ENCODE data around the gene SEPHS2. TPM values are rescaled to one million over a fixed set of nuclear protein-coding genes. Genes with fewer than 3 reads are reported as not detected.

Gene SEPHS2
- total RNA-seq, 1 experiment from 2014 or later = 52.6 TPM

DNA sequence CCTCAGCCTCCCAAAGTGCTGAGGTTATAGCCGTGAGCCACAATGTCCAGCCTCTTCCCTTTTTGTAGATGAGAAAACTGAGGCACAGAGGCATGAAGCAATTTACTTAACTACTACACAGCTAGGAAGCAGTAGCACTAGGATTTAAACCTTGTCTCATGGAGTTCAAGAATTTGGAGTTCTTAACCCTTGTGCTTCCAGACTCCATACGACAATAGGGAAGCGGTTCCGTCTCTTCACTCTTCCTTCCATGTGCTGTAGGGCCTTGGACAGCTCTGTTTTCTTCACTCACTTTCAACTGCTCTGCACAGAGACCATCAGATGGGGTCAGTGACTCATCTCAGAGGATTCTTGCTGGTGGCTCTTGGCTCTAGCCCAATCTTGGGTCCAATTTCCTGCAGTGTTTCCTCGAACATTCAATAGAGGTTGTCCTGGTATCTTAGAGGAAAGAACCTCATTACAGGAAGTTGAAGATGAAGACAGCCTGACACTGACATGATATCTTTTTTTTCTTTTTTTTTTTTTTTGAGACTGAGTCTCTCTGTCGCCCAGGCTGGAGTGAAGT lies 46.2 kb upstream of the SEPHS2 start:
- Histone ChIP-seq H2AK5ac (ENCODE audit: insufficient read length, low read length) (no peak overlapping the region), H2BK120ac (ENCODE audit: low read depth, low read length, poor library complexity, severe bottlenecking) (no peak overlapping the region), H3K56ac (ENCODE audit: insufficient read length, low read depth, low read length) (no peak overlapping the region), H3K27me3 (ENCODE audit: insufficient read depth, low read length) (no peaks in the 10 kb centered on the region), H3K23ac (ENCODE audit: insufficient read length, low read depth, low read length) (no peak overlapping the region), H2AFZ (ENCODE audit: low read length) (no peak overlapping the region), H3K9me3 (ENCODE audit: control insufficient read depth, low read depth, low read length) (no peaks in the 10 kb centered on the region), H3K14ac (ENCODE audit: insufficient read depth, low read length) (no peak overlapping the region), H3K79me2 (ENCODE audit: insufficient read depth, low read length) (no peaks in the 10 kb centered on the region), H2BK20ac (ENCODE audit: low read depth, low read length, poor library complexity, severe bottlenecking) (no peak overlapping the region), H2BK5ac (ENCODE audit: insufficient read length, low read length) (no peak overlapping the region), H3K23me2 (ENCODE audit: insufficient read length, low read depth, low read length, poor library complexity, severe bottlenecking) (no peaks in the 10 kb centered on the region), H4K20me1 (ENCODE audit: control insufficient read depth, insufficient read depth, insufficient read length) (no peaks in the 10 kb centered on the region), H3K4ac (ENCODE audit: low read depth, low read length) (no peak overlapping the region), H3K4me1 (ENCODE audit: insufficient read depth, low read length) (no peaks in the 10 kb centered on the region; the same call in 1 of the 2 replicates), H3K79me1 (ENCODE audit: insufficient read depth, low read depth, low read length, poor library complexity, severe bottlenecking) (no peaks in the 10 kb centered on the region), H3K27ac (ENCODE audit: insufficient read length, low read depth, low read length) (no peak overlapping the region), H3K9ac (ENCODE audit: extremely low read depth, insufficient read length, low read length) (no peak overlapping the region), H4K8ac (replicated peaks; ENCODE audit: insufficient read length, low read depth, low read length) (no peak overlapping the region), H3K18ac (ENCODE audit: insufficient read length, low read depth, low read length) (no peak overlapping the region), H3T11ph (ENCODE audit: low read length) (no peak overlapping the region), H2BK15ac (ENCODE audit: low read depth, low read length) (no peak overlapping the region), H2BK12ac (ENCODE audit: insufficient read length, low read depth, low read length) (no peak overlapping the region), H4K5ac (ENCODE audit: insufficient read length, low read depth, low read length) (no peak overlapping the region), H3K4me2 (ENCODE audit: insufficient read depth, insufficient read length, low read length) (no peak overlapping the region), H4K91ac (ENCODE audit: insufficient read length, low read depth, low read length) (no peak overlapping the region)
- Mint-ChIP-seq H3K27ac (no peak overlapping the region), H3K4me3 (no peak overlapping the region), H3K36me3 (ENCODE audit: insufficient read depth in 1 of 3, low read depth in 3 of 3) (no peaks in the 10 kb centered on the region), H3K9me3 (no peaks in the 10 kb centered on the region; a peak in 3 of 5 replicates), H3K27me3 (ENCODE audit: low read depth) (peaks cover 17% of the 10 kb centered on the region), H3K4me1 (peaks cover 14 to 24% of the 10 kb centered on the region in 2 experiments)
- no peak for DNase-seq
- WGBS (ENCODE audit: extremely low coverage, insufficient read length, low lambda C conversion rate) = no CpG with 5 or more reads among the region's 6 CpGs
- TF ChIP-seq, protein P1, sequence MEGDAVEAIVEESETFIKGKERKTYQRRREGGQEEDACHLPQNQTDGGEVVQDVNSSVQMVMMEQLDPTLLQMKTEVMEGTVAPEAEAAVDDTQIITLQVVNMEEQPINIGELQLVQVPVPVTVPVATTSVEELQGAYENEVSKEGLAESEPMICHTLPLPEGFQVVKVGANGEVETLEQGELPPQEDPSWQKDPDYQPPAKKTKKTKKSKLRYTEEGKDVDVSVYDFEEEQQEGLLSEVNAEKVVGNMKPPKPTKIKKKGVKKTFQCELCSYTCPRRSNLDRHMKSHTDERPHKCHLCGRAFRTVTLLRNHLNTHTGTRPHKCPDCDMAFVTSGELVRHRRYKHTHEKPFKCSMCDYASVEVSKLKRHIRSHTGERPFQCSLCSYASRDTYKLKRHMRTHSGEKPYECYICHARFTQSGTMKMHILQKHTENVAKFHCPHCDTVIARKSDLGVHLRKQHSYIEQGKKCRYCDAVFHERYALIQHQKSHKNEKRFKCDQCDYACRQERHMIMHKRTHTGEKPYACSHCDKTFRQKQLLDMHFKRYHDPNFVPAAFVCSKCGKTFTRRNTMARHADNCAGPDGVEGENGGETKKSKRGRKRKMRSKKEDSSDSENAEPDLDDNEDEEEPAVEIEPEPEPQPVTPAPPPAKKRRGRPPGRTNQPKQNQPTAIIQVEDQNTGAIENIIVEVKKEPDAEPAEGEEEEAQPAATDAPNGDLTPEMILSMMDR (conservative IDR thresholded peaks at IDR 0.05) = no peak
